Stimulated activated CD8-positive, alpha-beta memory T cell treated with anti-CD3 and anti-CD28 coated beads, Interleukin-7, amount 100 ng/mL, for 48 hours (primary cell): ENCODE data around the gene UBA1.

Source experiments
- DNase-seq, 2 donors: peaks; one replicate each; pipeline ENCODE4 v3.0.0-alpha.2; 2020; ENCODE audit warnings: low read depth in 1 of 2; ENCODE audit errors: extremely low read depth in 1 of 2

The UBA1 gene

GRCh38 chrX:47227334-47227583, 33.6 kb downstream of the UBA1 start:
- DNase-seq: no peak

- no peak for DNase-seq
Measured at GRCh38 chrX:47228550-47229270, 35.1 kb downstream of the UBA1 start.

- DNase-seq: no peak
Measured at GRCh38 chrX:47229427-47229826, 35.8 kb downstream of the UBA1 start.

GRCh38 chrX:47230136-47230868, 36.7 kb downstream of the UBA1 start:
- no peak for DNase-seq

GRCh38 chrX:47231167-47231566, 37.5 kb downstream of the UBA1 start:
- no peak for DNase-seq

- no peak for DNase-seq
Measured at GRCh38 chrX:47232197-47232802, 38.7 kb downstream of the UBA1 start.

- peak; percentile 25 to 53 for DNase-seq
Measured at GRCh38 chrX:47232803-47233332, 39.2 kb downstream of the UBA1 start, which contains the start of gene USP11. Gene USP11 (plus strand): TSS chrX:47233009. CDS start chrX:47233044, 35 bp downstream.

GRCh38 chrX:47233333-47234113, 39.9 kb downstream of the UBA1 start:
- peak; percentile 83 to 91 for DNase-seq

- no peak for DNase-seq
Measured at GRCh38 chrX:47234583-47234982, 41.0 kb downstream of the UBA1 start.

- DNase-seq: no peak
Measured at GRCh38 chrX:47235691-47236103, 42.1 kb downstream of the UBA1 start.

- DNase-seq: no peak
Measured at GRCh38 chrX:47239199-47239598, 45.6 kb downstream of the UBA1 start.

GRCh38 chrX:47239898-47240545, 46.4 kb downstream of the UBA1 start:
- no peak for DNase-seq

- no peak for DNase-seq
Measured at GRCh38 chrX:47240619-47241018, 47.0 kb downstream of the UBA1 start.

- DNase-seq: no peak
Measured at GRCh38 chrX:47241201-47242011, 47.8 kb downstream of the UBA1 start.

- no peak for DNase-seq
Measured at GRCh38 chrX:47242321-47242720, 48.7 kb downstream of the UBA1 start.

GRCh38 chrX:47243351-47243750, 49.7 kb downstream of the UBA1 start:
- DNase-seq: no peak

GRCh38 chrX:47244676-47245075, 51.0 kb downstream of the UBA1 start:
- no peak for DNase-seq

GRCh38 chrX:47245156-47245555, 51.5 kb downstream of the UBA1 start:
- no peak for DNase-seq

GRCh38 chrX:47247206-47247998, 53.8 kb downstream of the UBA1 start:
- peak in 1 of 2 donors; percentile 28 for DNase-seq
